Retinal pigment epithelial cell (primary cell): ENCODE results near the gene HACD2.

Experiments used
- DNase-seq: peaks from one replicate; pipeline ENCODE4 v3.0.0-alpha.2; 2010; ENCODE audit warnings: low read depth
- H3K4me3 ChIP-seq: 2 replicates; pipeline ENCODE4 v1.5.1; 2011; ENCODE audit warnings: mild to moderate bottlenecking, low read length, control low read depth, moderate library complexity
- CTCF ChIP-seq: conservative IDR thresholded peaks from 2 replicates; pipeline ENCODE4 v1.5.1; 2011; ENCODE audit warnings: low read depth, low read length, control low read depth, inconsistent platforms

HACD2 gene

GRCh38 chr3:123597561-123597960 is 12.7 kb upstream of the HACD2 start:
- TF ChIP-seq CTCF = no peak
- DNase-seq = no peak
- H3K4me3 ChIP-seq = no peak overlapping the region

- no peak for DNase-seq
- TF ChIP-seq CTCF = no peak
- no peak overlapping the region for H3K4me3 ChIP-seq
These were observed 10.7 kb upstream of the HACD2 start for GRCh38 chr3:123595396-123596180.

GRCh38 chr3:123593381-123593780 is 8.5 kb upstream of the HACD2 start:
- DNase-seq = no peak
- no peak overlapping the region for H3K4me3 ChIP-seq
- TF ChIP-seq CTCF = no peak

- TF ChIP-seq CTCF = no peak
- no peak overlapping the region for H3K4me3 ChIP-seq
- DNase-seq = no peak
These were observed 6.0 kb upstream of the HACD2 start for GRCh38 chr3:123590685-123591450.

- TF ChIP-seq CTCF = no peak
- no peak for DNase-seq
- no peak overlapping the region for H3K4me3 ChIP-seq
These were observed 2.5 kb upstream of the HACD2 start for GRCh38 chr3:123587401-123587800.

GRCh38 chr3:123586968-123587367 is 2.1 kb upstream of the HACD2 start:
- no peak for TF ChIP-seq CTCF
- DNase-seq = no peak
- no peak overlapping the region for H3K4me3 ChIP-seq

GRCh38 chr3:123586131-123586530 is 1.3 kb upstream of the HACD2 start:
- no peak for DNase-seq
- peak overlapping the region; percentile 65 for H3K4me3 ChIP-seq
- TF ChIP-seq CTCF = no peak
